RKO (cell line): Measurements from ENCODE around the gene TCEA2.

ENCODE experiments used
- DNase-seq: peaks from one replicate; pipeline ENCODE4 v3.0.0-alpha.2; 2016; ENCODE audit warnings: low spot score

Gene TCEA2

GRCh38 chr20:64093013-64093503 lies 30.1 kb downstream of the TCEA2 start:
- no peak for DNase-seq

- DNase-seq, result no peak
Observed at GRCh38 chr20:64095455-64095854, 32.5 kb downstream of the TCEA2 start.

GRCh38 chr20:64095927-64096326 lies 32.9 kb downstream of the TCEA2 start:
- DNase-seq, result no peak

GRCh38 chr20:64096535-64096934 lies 33.5 kb downstream of the TCEA2 start:
- DNase-seq, result no peak

- no peak for DNase-seq
Observed at GRCh38 chr20:64098471-64099013, 35.5 kb downstream of the TCEA2 start.

GRCh38 chr20:64099086-64099786 lies 36.2 kb downstream of the TCEA2 start:
- DNase-seq, result no peak

- no peak for DNase-seq
Observed at GRCh38 chr20:64099880-64100565, 37.0 kb downstream of the TCEA2 start.

- DNase-seq, result no peak
Observed at GRCh38 chr20:64100566-64100888, 37.5 kb downstream of the TCEA2 start.

- DNase-seq, result no peak
Observed at GRCh38 chr20:64100946-64101688, 38.1 kb downstream of the TCEA2 start.

GRCh38 chr20:64101731-64102621 lies 39.0 kb downstream of the TCEA2 start:
- DNase-seq, result no peak

- DNase-seq, result no peak
Observed at GRCh38 chr20:64102647-64103354, 39.8 kb downstream of the TCEA2 start.

- DNase-seq, result no peak
Observed at GRCh38 chr20:64103871-64104666, 41.1 kb downstream of the TCEA2 start.

GRCh38 chr20:64104667-64105451 lies 41.9 kb downstream of the TCEA2 start:
- no peak for DNase-seq

GRCh38 chr20:64105846-64106434 lies 42.9 kb downstream of the TCEA2 start:
- no peak for DNase-seq

- no peak for DNase-seq
Observed at GRCh38 chr20:64106435-64106961, 43.5 kb downstream of the TCEA2 start.

GRCh38 chr20:64106981-64107735 lies 44.2 kb downstream of the TCEA2 start, which contains the start of gene NPBWR2:
NPBWR2 (minus strand) TSS chr20:64107565; CDS start chr20:64106831, 734 bp downstream.
- no peak for DNase-seq

- no peak for DNase-seq
Observed at GRCh38 chr20:64107736-64108457, 44.9 kb downstream of the TCEA2 start.
